Measurements from ENCODE around the gene SFMBT1.

SFMBT1 gene

GRCh38 chr3:52959773-52960172 lies 86.1 kb downstream of the SFMBT1 start:
- no peak for TF ChIP-seq ZNF707 (tag by site-specific recombination; IDR thresholded peaks at IDR 0.05)
- no peak for TF ChIP-seq ZNF133 (tag by site-specific recombination; IDR thresholded peaks at IDR 0.05)
- TF ChIP-seq ZNF704 (tag by site-specific recombination; IDR thresholded peaks at IDR 0.05) = no peak
- no peak for TF ChIP-seq PRDM6 (tag by site-specific recombination; IDR thresholded peaks at IDR 0.05)
- TF ChIP-seq ZBTB49 (tag by site-specific recombination; IDR thresholded peaks at IDR 0.05; ENCODE audit: low read depth) = no peak
- TF ChIP-seq ZNF433 (tag by site-specific recombination; IDR thresholded peaks at IDR 0.05; ENCODE audit: low read depth) = no peak
- no peak for TF ChIP-seq BCL11A (tag by site-specific recombination; IDR thresholded peaks at IDR 0.05; ENCODE audit: low read depth)
- TF ChIP-seq PRDM10 (tag by site-specific recombination; IDR thresholded peaks at IDR 0.05) = no peak
- TF ChIP-seq KLF9 (tag by site-specific recombination; IDR thresholded peaks at IDR 0.05; ENCODE audit: low read depth) = no peak
- TF ChIP-seq ZSCAN4 (tag by site-specific recombination; IDR thresholded peaks at IDR 0.05) = no peak
- TF ChIP-seq OVOL3 (tag by site-specific recombination; IDR thresholded peaks at IDR 0.05) = no peak
- no peak for TF ChIP-seq ZNF292 (tag by site-specific recombination; IDR thresholded peaks at IDR 0.05; ENCODE audit: borderline replicate concordance, low read depth)
- TF ChIP-seq ZSCAN16 (tag by site-specific recombination; IDR thresholded peaks at IDR 0.05) = no peak
- no peak for TF ChIP-seq ZBTB7A (tag by site-specific recombination; IDR thresholded peaks at IDR 0.05; ENCODE audit: low read depth)
- TF ChIP-seq ZSCAN5A (tag by site-specific recombination; IDR thresholded peaks at IDR 0.05) = no peak
- CTCF ChIA-PET = no interaction called here

More at GRCh38 chr3:52959773-52960172, 86.1 kb downstream of the SFMBT1 start:
- POLR2A ChIA-PET = no interaction called here
- Histone ChIP-seq H3K9me3 (ENCODE audit: control insufficient read depth, insufficient read depth, low read depth, low read length) (no peaks in the 10 kb centered on the region), H3K27ac (ENCODE audit: extremely low read depth, low read depth, low read length) (no peak overlapping the region), H3K36me3 (ENCODE audit: control insufficient read depth in 2 of 2, insufficient read depth in 1 of 2, low read length in 2 of 2) (peaks cover 0 to 3% of the 10 kb centered on the region in 2 experiments; a peak in 1 of 3 replicates), H3K4me1 (ENCODE audit: control insufficient read depth, insufficient read depth, low read length) (no peaks in the 10 kb centered on the region), H3K4me3 (ENCODE audit: low read depth, low read length) (no peak overlapping the region)

Measured in HEK293 (cell line).